HCT116 (cell line): ENCODE results near the gene TRIM38. TPM values are rescaled to one million over a fixed set of nuclear protein-coding genes. Genes with fewer than 3 reads are reported as not detected.
"Not testable (repeated sequence)": the region's sequence is repeated elsewhere in the genome, so short reads cannot be mapped to it uniquely, and the experiment has no call there.

ENCODE experiments used
- ATAC-seq: fragments of 200-7000 bp; cut with Tn5 transposase; 2 replicates; pipeline ENCODE4 v1.9.1; 2020; ENCODE audit warnings: mild to moderate bottlenecking, moderate library complexity
- BruUV-seq: library from RNA; stranded (reverse); fragments of 400-500 nt; replicated peaks from 2 replicates; lab custom pipeline; 2021; lab: Mats Ljungman, UMichigan
- CTCF ChIA-PET: fragments of 300-600 bp; sonication (Branson Sonifier 250); formaldehyde crosslinking; loops from one replicate; lab custom pipeline; 2021; ENCODE audit warnings: antibody characterized with exemption; lab: Charles Lee
- POLR2A ChIA-PET: fragments of 300-600, 350-600 bp; sonication (Branson Sonifier 250); formaldehyde crosslinking; loops from one replicate; lab custom pipeline; 2021; ENCODE audit warnings: antibody characterized with exemption; lab: Charles Lee
- RAD21 ChIA-PET, 2 experiments: fragments of 300-600 bp; sonication (Branson Sonifier 250); formaldehyde crosslinking; loops; one replicate each; lab custom pipeline; 2023; ENCODE audit warnings: low total read pairs in 2 of 2; ENCODE audit not compliant: uncharacterized antibody in 2 of 2, unreplicated experiment in 2 of 2, low non-redundant PET in 1 of 2; lab: Charles Lee
- DNase-seq: peaks from one replicate; pipeline ENCODE4 v3.0.0-alpha.2; 2010; ENCODE audit warnings: low read depth, low spot score
- H2AFZ ChIP-seq: fragments of 200-600 bp; shearing (Covaris generic), sonication (generic); 2 replicates; pipeline ENCODE4 v1.6.1; 2017; ENCODE audit warnings: low read depth, mixed run types, mixed read lengths, antibody characterized with exemption, low read length; ENCODE audit not compliant: poor library complexity, severe bottlenecking
- H3K27ac ChIP-seq: 2 replicates; pipeline ENCODE4 v1.5.1; 2012; ENCODE audit warnings: low read depth, low read length
- H3K27me3 ChIP-seq: fragments of 200-600 bp; sonication (generic); 2 replicates; pipeline ENCODE4 v1.6.1; 2016; ENCODE audit warnings: mixed run types, low read length, mixed read lengths; ENCODE audit not compliant: insufficient read depth
- H3K36me3 ChIP-seq, 2 experiments: fragments of 200-500 bp in 1 of 2; fragments of 200-600 bp in 1 of 2; sonication (Bioruptor generic) in 1 of 2; sonication (generic) in 1 of 2; 2 replicates each; pipeline versions ENCODE4 v1.5.1 to v1.6.1; 2014 to 2016; ENCODE audit warnings: low read length in 2 of 2, inconsistent platforms in 1 of 2, mixed read lengths in 1 of 2, mixed run types in 1 of 2; ENCODE audit not compliant: insufficient read depth in 2 of 2, control insufficient read depth in 1 of 2
- H3K4me1 ChIP-seq, 2 experiments: fragments of 200-600 bp in 1 of 2; sonication (generic) in 1 of 2; 2 replicates each; pipeline versions ENCODE4 v1.5.1 to v1.6.1; 2012 to 2017; ENCODE audit warnings: low read length in 2 of 2, inconsistent platforms in 1 of 2, mild to moderate bottlenecking in 1 of 2, mixed read lengths in 1 of 2, mixed run types in 1 of 2, moderate library complexity in 1 of 2; ENCODE audit not compliant: insufficient read depth in 2 of 2, control insufficient read depth in 1 of 2
- H3K4me2 ChIP-seq: fragments of 200-600 bp; sonication (generic); 2 replicates; pipeline ENCODE4 v1.6.1; 2017; ENCODE audit warnings: mixed run types, low read length, mixed read lengths
- H3K4me3 ChIP-seq, 2 experiments: fragments of 200-600 bp in 1 of 2; sonication (generic) in 1 of 2; replicated peaks in 1 of 2; 2 replicates each; pipeline ENCODE4 v1.5.1; 2011 to 2016; ENCODE audit warnings: low read length in 2 of 2, control low read depth in 1 of 2, low read depth in 1 of 2, mild to moderate bottlenecking in 1 of 2, mixed read lengths in 1 of 2, mixed run types in 1 of 2
- H3K79me2 ChIP-seq: fragments of 200-600 bp; sonication (generic); 2 replicates; pipeline ENCODE4 v1.6.1; 2017; ENCODE audit warnings: mild to moderate bottlenecking, mixed run types, low read length, moderate library complexity, mixed read lengths; ENCODE audit not compliant: insufficient read depth
- H3K9ac ChIP-seq: fragments of 200-600 bp; sonication (generic); 2 replicates; pipeline ENCODE4 v1.6.1; 2016; ENCODE audit warnings: low read length, mixed read lengths
- H3K9me2 ChIP-seq: fragments of 200-600 bp; sonication (generic), shearing (Covaris generic); 2 replicates; pipeline ENCODE4 v1.6.1; 2017; ENCODE audit warnings: mixed run types, mild to moderate bottlenecking, moderate library complexity; ENCODE audit not compliant: insufficient read depth
- H3K9me3 ChIP-seq, 2 experiments: fragments of 200-500 bp in 1 of 2; fragments of 200-600 bp in 1 of 2; sonication (Bioruptor generic) in 1 of 2; sonication (generic) in 1 of 2; 2 replicates each; pipeline ENCODE4 v1.6.1; 2014 to 2017; ENCODE audit warnings: low read length in 2 of 2, mixed read lengths in 2 of 2, inconsistent platforms in 1 of 2, low read depth in 1 of 2, mild to moderate bottlenecking in 1 of 2, mixed run types in 1 of 2, moderate library complexity in 1 of 2; ENCODE audit not compliant: control insufficient read depth in 1 of 2, insufficient read depth in 1 of 2
- H4K20me1 ChIP-seq: fragments of 200-600 bp; sonication (generic), shearing (Covaris generic); 2 replicates; pipeline ENCODE4 v1.6.1; 2017; ENCODE audit warnings: mixed run types, mild to moderate bottlenecking, moderate library complexity; ENCODE audit not compliant: insufficient read depth
- EZH2phosphoT487 ChIP-seq: fragments of 200-600 bp; IDR thresholded peaks from 2 replicates; pipeline ENCODE4 v1.6.1; 2018; ENCODE audit warnings: antibody characterized with exemption, borderline replicate concordance
- SIN3A ChIP-seq: IDR thresholded peaks from 2 replicates; pipeline ENCODE4 v1.6.1; 2012; ENCODE audit warnings: low read depth
- intact Hi-C: fragments of 100-400 bp; cut with micrococcal nuclease; formaldehyde crosslinking; loops from 2 replicates; pipeline ENCODE4 v1.10.0; 2022
- total RNA-seq: library from RNA; stranded (reverse); gene quantifications from one replicate; pipeline ENCODE4 v1.2.1, GENCODE V29; 2021; ENCODE audit not compliant: unreplicated experiment
- TF ChIP-seq, protein P1 (sequence below): IDR thresholded peaks from 2 replicates; pipeline ENCODE4 v1.6.1; 2011; ENCODE audit warnings: mild to moderate bottlenecking, low read length, moderate library complexity; ENCODE audit not compliant: insufficient replicate concordance; ENCODE audit errors: extremely low read depth

Gene TRIM38
- total RNA-seq, 1 experiment from 2014 or later: 9.6 TPM

DNA sequence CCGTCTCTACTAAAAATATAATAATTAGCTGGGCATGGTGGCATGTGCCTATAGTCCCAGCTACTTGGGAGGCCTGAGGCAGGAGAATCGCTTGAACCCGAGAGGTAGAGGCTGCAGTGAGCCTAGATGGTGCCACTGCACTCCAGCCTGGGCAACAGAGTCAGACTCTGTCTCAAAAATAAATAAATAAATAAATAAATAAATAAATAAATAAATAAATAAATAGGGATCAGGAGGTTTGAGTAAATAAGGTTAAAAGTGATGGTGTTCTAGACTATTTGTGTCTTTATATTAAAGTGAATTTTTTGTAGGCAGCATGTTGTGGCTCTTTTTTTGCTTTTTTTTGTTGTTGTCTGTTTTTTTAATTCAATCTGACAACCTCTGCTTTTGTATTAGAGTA lies 15.1 kb upstream of the TRIM38 start:
- RAD21 ChIA-PET: not testable (repeated sequence)

GRCh38 chr6:25949695-25950094 lies 12.9 kb upstream of the TRIM38 start:
- no peaks in the 10 kb centered on the region for H4K20me1 ChIP-seq
- no peak overlapping the region for H3K4me2 ChIP-seq
- H3K4me3 ChIP-seq: no peak overlapping the region
- DNase-seq (no peak), ATAC-seq (no peak)
- CTCF ChIA-PET: no interaction called here
- no peaks in the 10 kb centered on the region for H3K79me2 ChIP-seq
- RAD21 ChIA-PET: no interaction called here
- intact Hi-C loops: loop anchor here (10.0 kb wide), 1 partner anchor 675 kb away; the partner anchor contains the start of gene CARMIL1
- POLR2A ChIA-PET: no interaction called here
- H2AFZ ChIP-seq: no peak overlapping the region
- H3K27me3 ChIP-seq: no peaks in the 10 kb centered on the region
- BruUV-seq: no TSS peak
- TF ChIP-seq SIN3A: no peak
- TF ChIP-seq EZH2phosphoT487: no peak
- TF ChIP-seq, protein P1, sequence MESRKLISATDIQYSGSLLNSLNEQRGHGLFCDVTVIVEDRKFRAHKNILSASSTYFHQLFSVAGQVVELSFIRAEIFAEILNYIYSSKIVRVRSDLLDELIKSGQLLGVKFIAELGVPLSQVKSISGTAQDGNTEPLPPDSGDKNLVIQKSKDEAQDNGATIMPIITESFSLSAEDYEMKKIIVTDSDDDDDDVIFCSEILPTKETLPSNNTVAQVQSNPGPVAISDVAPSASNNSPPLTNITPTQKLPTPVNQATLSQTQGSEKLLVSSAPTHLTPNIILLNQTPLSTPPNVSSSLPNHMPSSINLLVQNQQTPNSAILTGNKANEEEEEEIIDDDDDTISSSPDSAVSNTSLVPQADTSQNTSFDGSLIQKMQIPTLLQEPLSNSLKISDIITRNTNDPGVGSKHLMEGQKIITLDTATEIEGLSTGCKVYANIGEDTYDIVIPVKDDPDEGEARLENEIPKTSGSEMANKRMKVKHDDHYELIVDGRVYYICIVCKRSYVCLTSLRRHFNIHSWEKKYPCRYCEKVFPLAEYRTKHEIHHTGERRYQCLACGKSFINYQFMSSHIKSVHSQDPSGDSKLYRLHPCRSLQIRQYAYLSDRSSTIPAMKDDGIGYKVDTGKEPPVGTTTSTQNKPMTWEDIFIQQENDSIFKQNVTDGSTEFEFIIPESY: no peak
- no peaks in the 10 kb centered on the region for H3K9me3 ChIP-seq
- no peak overlapping the region for H3K9ac ChIP-seq
- H3K4me1 ChIP-seq: no peaks in the 10 kb centered on the region
- no peaks in the 10 kb centered on the region for H3K36me3 ChIP-seq
- no peaks in the 10 kb centered on the region for H3K9me2 ChIP-seq
- H3K27ac ChIP-seq: no peak overlapping the region

More for the DNA sequence above, 15.1 kb upstream of the TRIM38 start:
- H3K79me2 ChIP-seq, CTCF ChIA-PET, H3K9me2 ChIP-seq, H3K27ac ChIP-seq, DNase-seq, ATAC-seq, H3K9me3 ChIP-seq, H4K20me1 ChIP-seq, H3K4me2 ChIP-seq, H3K27me3 ChIP-seq, BruUV-seq, H3K4me3 ChIP-seq, POLR2A ChIA-PET, H3K36me3 ChIP-seq, H3K4me1 ChIP-seq, H3K9ac ChIP-seq, H2AFZ ChIP-seq: not testable (repeated sequence)
- intact Hi-C loops: loop anchor here (10.0 kb wide), 1 partner anchor 673 kb away; the partner anchor contains the start of gene CARMIL1
